Uterus (tissue), 2 donors: Measurements from ENCODE around the gene GEMIN7.
A peak's percentile ranks its signal among the peaks of the same experiment; 100 is the strongest.

Source experiments
- POLR2A ChIP-seq, 2 donors: fragments of 450-650 bp; IDR thresholded peaks; one replicate each; pipeline ENCODE4 v1.6.1; 2016; ENCODE audit warnings: antibody characterized with exemption in 2 of 2, mild to moderate bottlenecking in 1 of 2, moderate library complexity in 1 of 2
- TF ChIP-seq, protein P1 (sequence below), 4 experiments: fragments of 200-600 bp in 2 of 4; fragments of 450-650 bp in 2 of 4; sonication (generic) in 2 of 4; IDR thresholded peaks; one replicate each; pipeline ENCODE4 v1.5.1; 2016 to 2019; ENCODE audit warnings: antibody characterized with exemption in 4 of 4, mild to moderate bottlenecking in 2 of 4, moderate library complexity in 1 of 4

DNA sequence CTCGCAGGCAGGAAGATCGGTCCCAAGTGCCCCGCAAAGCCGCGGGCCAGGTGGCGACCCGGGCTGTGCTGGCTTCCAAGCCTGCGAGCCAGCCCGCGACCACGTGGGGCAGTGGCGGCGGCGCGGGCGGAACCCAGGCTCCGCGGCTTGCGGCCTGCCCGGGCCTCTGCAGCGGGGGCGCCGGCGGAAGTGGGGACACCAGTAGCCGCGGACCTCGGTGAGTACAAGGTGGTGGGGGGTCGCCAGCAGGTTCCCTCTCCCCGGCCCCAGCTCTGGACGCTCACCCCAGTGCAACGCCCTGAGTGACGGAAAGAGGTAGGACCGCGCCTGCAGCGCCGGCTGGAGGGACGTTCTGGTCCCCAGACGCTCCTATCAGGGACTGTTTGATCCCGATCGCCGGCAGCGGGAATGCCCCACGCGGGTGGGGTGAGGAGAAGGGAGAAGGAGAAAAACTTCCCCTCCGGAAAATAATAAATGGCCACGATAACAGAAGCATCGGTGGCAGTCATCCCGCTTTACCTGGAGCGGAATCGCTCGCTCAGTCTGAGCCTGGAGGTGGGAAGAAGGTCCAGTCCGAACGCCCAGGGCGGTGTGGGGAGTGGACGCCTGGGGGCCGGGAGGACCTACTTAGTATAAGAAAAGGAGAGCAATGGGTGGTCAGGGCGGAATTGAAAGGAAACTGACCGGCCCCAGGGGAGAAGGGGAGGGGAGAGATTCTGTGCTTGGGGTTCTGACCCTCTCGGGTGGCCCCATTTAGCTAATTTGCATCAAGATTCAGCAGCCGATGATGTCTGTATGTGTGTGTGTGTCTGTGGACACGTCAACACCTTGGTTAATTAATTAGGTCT lies at the start of gene GEMIN7:
- TF ChIP-seq, protein P1, sequence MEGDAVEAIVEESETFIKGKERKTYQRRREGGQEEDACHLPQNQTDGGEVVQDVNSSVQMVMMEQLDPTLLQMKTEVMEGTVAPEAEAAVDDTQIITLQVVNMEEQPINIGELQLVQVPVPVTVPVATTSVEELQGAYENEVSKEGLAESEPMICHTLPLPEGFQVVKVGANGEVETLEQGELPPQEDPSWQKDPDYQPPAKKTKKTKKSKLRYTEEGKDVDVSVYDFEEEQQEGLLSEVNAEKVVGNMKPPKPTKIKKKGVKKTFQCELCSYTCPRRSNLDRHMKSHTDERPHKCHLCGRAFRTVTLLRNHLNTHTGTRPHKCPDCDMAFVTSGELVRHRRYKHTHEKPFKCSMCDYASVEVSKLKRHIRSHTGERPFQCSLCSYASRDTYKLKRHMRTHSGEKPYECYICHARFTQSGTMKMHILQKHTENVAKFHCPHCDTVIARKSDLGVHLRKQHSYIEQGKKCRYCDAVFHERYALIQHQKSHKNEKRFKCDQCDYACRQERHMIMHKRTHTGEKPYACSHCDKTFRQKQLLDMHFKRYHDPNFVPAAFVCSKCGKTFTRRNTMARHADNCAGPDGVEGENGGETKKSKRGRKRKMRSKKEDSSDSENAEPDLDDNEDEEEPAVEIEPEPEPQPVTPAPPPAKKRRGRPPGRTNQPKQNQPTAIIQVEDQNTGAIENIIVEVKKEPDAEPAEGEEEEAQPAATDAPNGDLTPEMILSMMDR (IDR thresholded peaks at IDR 0.05): peak in 2 of 4 experiments; percentile 16 to 18
- peak in 1 of 2 donors; percentile 42 for TF ChIP-seq POLR2A (IDR thresholded peaks at IDR 0.05)
